ENCODE results near the gene SLC2A13.

SLC2A13 gene

GRCh38 chr12:40010899-40011774 lies 94.7 kb downstream of the SLC2A13 start:
- Mint-ChIP-seq H3K36me3 (ENCODE audit: low read depth) (no peaks in the 10 kb centered on the region), H3K27me3 (no peaks in the 10 kb centered on the region), H3K4me1 (ENCODE audit: low read depth) (peaks cover 32% of the 10 kb centered on the region), H3K4me3 (peak overlapping the region; percentile 62), H3K9me3 (no peaks in the 10 kb centered on the region), H3K27ac (peak overlapping the region; percentile 31)

GRCh38 chr12:40002178-40003169 lies 103.4 kb downstream of the SLC2A13 start:
- no peaks in the 10 kb centered on the region for H3K4me1 Mint-ChIP-seq (ENCODE audit: low read depth)
- H3K27me3 Mint-ChIP-seq, result no peaks in the 10 kb centered on the region
- peaks cover 29% of the 10 kb centered on the region for H3K36me3 Mint-ChIP-seq (ENCODE audit: low read depth)
- H3K27ac Mint-ChIP-seq, result no peak overlapping the region
- H3K9me3 Mint-ChIP-seq, result peaks cover 27% of the 10 kb centered on the region
- no peak overlapping the region for H3K4me3 Mint-ChIP-seq

DNA sequence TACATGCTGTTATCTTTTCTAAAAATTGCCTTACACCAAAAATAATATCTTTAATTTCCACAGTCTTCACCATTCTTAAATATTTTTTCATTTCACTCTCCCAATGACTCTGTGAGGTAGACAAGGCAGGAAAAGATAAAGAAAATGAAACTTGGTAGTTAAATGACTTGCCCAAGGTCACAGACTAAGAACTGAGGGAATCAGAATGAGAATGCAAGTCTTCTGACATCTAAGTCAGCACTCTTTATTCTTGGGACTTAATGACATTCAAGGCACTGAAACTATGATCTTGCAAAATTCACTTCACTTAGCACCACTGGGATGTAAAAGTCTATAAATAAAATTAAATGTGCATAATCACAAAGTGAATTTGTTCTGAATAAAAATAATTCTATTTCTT lies 104.5 kb downstream of the SLC2A13 start:
- H3K9me3 Mint-ChIP-seq, result peaks cover 27% of the 10 kb centered on the region
- no peaks in the 10 kb centered on the region for H3K27me3 Mint-ChIP-seq
- no peak overlapping the region for H3K27ac Mint-ChIP-seq
- H3K4me1 Mint-ChIP-seq (ENCODE audit: low read depth), result no peaks in the 10 kb centered on the region
- no peak overlapping the region for H3K4me3 Mint-ChIP-seq
- H3K36me3 Mint-ChIP-seq (ENCODE audit: low read depth), result peaks cover 37% of the 10 kb centered on the region

GRCh38 chr12:40000884-40001283 lies 105.0 kb downstream of the SLC2A13 start:
- Mint-ChIP-seq H3K27ac (no peak overlapping the region), H3K36me3 (ENCODE audit: low read depth) (peaks cover 39% of the 10 kb centered on the region), H3K4me1 (ENCODE audit: low read depth) (no peaks in the 10 kb centered on the region), H3K4me3 (no peak overlapping the region), H3K27me3 (no peaks in the 10 kb centered on the region), H3K9me3 (peaks cover 27% of the 10 kb centered on the region)

- H3K27me3 Mint-ChIP-seq, result no peaks in the 10 kb centered on the region
- H3K36me3 Mint-ChIP-seq (ENCODE audit: low read depth), result peaks cover 18% of the 10 kb centered on the region
- H3K9me3 Mint-ChIP-seq, result peaks cover 2% of the 10 kb centered on the region
- H3K4me3 Mint-ChIP-seq, result no peak overlapping the region
- H3K27ac Mint-ChIP-seq, result no peak overlapping the region
- no peaks in the 10 kb centered on the region for H3K4me1 Mint-ChIP-seq (ENCODE audit: low read depth)
Measured at GRCh38 chr12:39993268-39993667, 112.6 kb downstream of the SLC2A13 start.

- no peaks in the 10 kb centered on the region for H3K27me3 Mint-ChIP-seq
- H3K36me3 Mint-ChIP-seq (ENCODE audit: low read depth), result no peaks in the 10 kb centered on the region
- no peak overlapping the region for H3K27ac Mint-ChIP-seq
- no peaks in the 10 kb centered on the region for H3K4me1 Mint-ChIP-seq (ENCODE audit: low read depth)
- no peak overlapping the region for H3K4me3 Mint-ChIP-seq
- no peaks in the 10 kb centered on the region for H3K9me3 Mint-ChIP-seq
Measured at GRCh38 chr12:39990122-39991101, 115.5 kb downstream of the SLC2A13 start.

DNA sequence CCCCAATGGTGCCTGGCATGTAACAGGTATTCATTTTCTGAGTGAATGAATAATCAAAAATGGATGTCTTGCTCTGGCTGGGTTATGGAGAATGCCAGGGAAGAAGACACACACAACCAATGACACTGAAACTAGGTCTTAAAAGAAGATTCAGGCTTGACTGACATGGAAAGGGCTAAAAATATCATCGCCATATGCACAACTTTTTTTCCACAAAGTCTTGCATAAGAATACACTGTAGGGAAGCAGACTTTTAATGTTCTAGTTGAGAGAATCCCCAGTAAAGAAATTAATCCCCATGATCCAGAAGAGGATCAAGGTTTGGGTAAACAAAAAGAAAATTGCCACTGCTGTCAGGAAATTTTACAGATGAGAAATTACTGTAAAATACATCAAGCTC lies 116.4 kb downstream of the SLC2A13 start:
- Mint-ChIP-seq H3K4me3 (no peak overlapping the region), H3K27ac (no peak overlapping the region), H3K4me1 (ENCODE audit: low read depth) (no peaks in the 10 kb centered on the region), H3K27me3 (no peaks in the 10 kb centered on the region), H3K36me3 (ENCODE audit: low read depth) (no peaks in the 10 kb centered on the region), H3K9me3 (no peaks in the 10 kb centered on the region)

DNA sequence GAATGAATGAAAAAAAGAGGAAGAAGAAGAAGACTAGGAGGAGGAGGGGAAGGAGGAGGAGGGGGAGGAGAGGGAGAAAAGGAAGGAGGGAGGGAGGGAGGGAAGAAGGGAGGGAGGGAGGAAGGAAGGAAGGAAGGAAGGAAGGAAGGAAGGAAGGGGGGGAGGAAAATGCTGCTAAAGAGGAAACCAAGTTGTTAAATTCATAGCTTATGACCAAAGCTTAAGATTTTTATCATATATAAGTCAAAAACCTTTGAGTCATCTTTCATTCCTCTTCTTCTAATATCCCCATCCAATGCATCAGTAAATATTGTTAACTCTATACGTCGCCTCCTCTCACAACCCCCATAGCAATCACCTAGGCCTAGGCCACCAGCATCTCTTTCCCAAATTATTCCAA lies 117.3 kb downstream of the SLC2A13 start:
- Mint-ChIP-seq H3K9me3 (no peaks in the 10 kb centered on the region), H3K4me1 (ENCODE audit: low read depth) (no peaks in the 10 kb centered on the region), H3K27ac (no peak overlapping the region), H3K4me3 (no peak overlapping the region), H3K36me3 (ENCODE audit: low read depth) (no peaks in the 10 kb centered on the region), H3K27me3 (no peaks in the 10 kb centered on the region)

- Mint-ChIP-seq H3K4me1 (ENCODE audit: low read depth) (no peaks in the 10 kb centered on the region), H3K9me3 (no peaks in the 10 kb centered on the region), H3K27me3 (no peaks in the 10 kb centered on the region), H3K4me3 (no peak overlapping the region), H3K27ac (no peak overlapping the region), H3K36me3 (ENCODE audit: low read depth) (no peaks in the 10 kb centered on the region)
Measured at GRCh38 chr12:39986674-39987073, 119.2 kb downstream of the SLC2A13 start.

DNA sequence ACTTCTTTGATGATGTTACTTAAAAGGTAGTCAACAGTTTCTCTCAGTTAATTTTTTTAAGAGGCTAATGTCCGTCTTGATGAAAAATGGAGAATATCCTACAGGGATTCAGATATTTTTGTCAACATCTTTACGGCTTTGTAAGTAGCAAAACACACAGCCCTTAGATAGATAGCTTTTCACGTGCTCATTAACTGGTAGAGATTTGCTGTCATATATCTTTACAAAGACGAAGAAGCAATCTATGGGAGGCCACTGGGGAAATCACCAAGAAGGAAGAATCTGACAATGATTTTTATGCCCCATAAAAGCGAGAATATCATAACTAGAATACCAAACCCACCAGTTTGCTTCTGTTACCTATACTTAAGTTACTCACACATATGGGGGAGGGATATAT lies 121.2 kb downstream of the SLC2A13 start:
- Mint-ChIP-seq H3K27ac (no peak overlapping the region), H3K4me3 (no peak overlapping the region), H3K27me3 (no peaks in the 10 kb centered on the region), H3K4me1 (ENCODE audit: low read depth) (no peaks in the 10 kb centered on the region), H3K9me3 (no peaks in the 10 kb centered on the region), H3K36me3 (ENCODE audit: low read depth) (no peaks in the 10 kb centered on the region)

DNA sequence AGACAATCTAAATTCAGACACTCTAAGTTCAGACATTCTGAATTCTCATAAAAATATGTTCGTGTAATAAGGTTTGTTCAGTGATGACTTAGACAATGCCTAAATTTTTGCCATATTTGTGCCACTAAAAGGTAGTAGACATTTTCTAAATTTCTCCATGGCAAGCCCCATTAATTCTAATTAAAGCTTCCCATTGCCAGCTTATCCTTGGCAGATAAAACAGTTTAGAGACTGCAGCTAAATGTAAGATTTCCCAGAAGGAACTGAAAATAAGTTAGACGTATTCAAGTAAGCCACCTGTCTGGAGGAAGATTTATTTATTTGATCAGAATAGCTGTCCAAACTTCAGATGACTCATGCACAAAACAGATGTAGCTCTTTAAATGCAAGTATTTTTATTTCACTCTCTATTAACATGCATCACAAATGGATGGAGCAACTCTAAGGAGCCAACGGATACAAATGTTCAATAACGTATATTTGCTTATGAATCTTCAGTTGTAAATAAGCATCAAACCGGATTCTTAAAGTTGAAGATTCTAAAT lies 130.4 kb downstream of the SLC2A13 start:
- Mint-ChIP-seq H3K27ac (no peak overlapping the region), H3K27me3 (no peaks in the 10 kb centered on the region), H3K4me1 (ENCODE audit: low read depth) (no peaks in the 10 kb centered on the region), H3K4me3 (no peak overlapping the region), H3K36me3 (ENCODE audit: low read depth) (peaks cover 4% of the 10 kb centered on the region), H3K9me3 (peaks cover 2% of the 10 kb centered on the region)

GRCh38 chr12:39972119-39972518 lies 133.8 kb downstream of the SLC2A13 start:
- Mint-ChIP-seq H3K27ac (no peak overlapping the region), H3K9me3 (peaks cover 8% of the 10 kb centered on the region), H3K27me3 (no peaks in the 10 kb centered on the region), H3K36me3 (ENCODE audit: low read depth) (peaks cover 9% of the 10 kb centered on the region), H3K4me1 (ENCODE audit: low read depth) (no peaks in the 10 kb centered on the region), H3K4me3 (no peak overlapping the region)

- H3K27ac Mint-ChIP-seq, result no peak overlapping the region
- H3K4me3 Mint-ChIP-seq, result no peak overlapping the region
- no peaks in the 10 kb centered on the region for H3K4me1 Mint-ChIP-seq (ENCODE audit: low read depth)
- H3K27me3 Mint-ChIP-seq, result no peaks in the 10 kb centered on the region
- H3K9me3 Mint-ChIP-seq, result peaks cover 8% of the 10 kb centered on the region
- H3K36me3 Mint-ChIP-seq (ENCODE audit: low read depth), result peaks cover 9% of the 10 kb centered on the region
Measured at GRCh38 chr12:39971348-39971747, 134.5 kb downstream of the SLC2A13 start.

DNA sequence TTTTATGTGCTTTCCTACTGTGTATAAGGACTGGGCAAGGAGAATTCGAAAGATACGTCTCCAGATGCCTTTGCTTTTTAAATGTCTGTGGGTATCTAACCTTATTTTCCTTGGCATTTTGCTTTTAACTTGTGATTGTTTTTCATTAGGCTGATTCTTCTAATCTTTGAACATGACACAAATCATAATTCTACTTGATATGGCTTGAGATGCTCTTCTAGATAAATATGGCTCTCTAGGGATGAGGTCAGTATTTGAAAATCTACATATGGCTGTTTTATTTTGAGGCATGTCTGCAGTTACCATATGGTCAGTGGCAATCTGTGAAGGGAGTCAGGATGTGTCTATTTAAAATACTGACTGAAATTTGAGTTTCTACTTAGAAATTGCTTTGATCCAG lies 139.2 kb downstream of the SLC2A13 start:
- Mint-ChIP-seq H3K4me1 (ENCODE audit: low read depth) (no peaks in the 10 kb centered on the region), H3K27me3 (no peaks in the 10 kb centered on the region)

More for the DNA sequence above, 139.2 kb downstream of the SLC2A13 start:
- peaks cover 8% of the 10 kb centered on the region for H3K9me3 Mint-ChIP-seq
- H3K27ac Mint-ChIP-seq, result no peak overlapping the region
- H3K4me3 Mint-ChIP-seq, result no peak overlapping the region
- H3K36me3 Mint-ChIP-seq (ENCODE audit: low read depth), result peaks cover 6% of the 10 kb centered on the region
